NCI-H446 (cell line): ENCODE data around the gene SRPX.
A peak's percentile ranks its signal among the peaks of the same experiment; 100 is the strongest.

Experiments used
- DNase-seq, 2 experiments: peaks; one replicate each; lab custom pipeline; 2025; lab: John Stamatoyannopoulos, UW

SRPX gene

DNA sequence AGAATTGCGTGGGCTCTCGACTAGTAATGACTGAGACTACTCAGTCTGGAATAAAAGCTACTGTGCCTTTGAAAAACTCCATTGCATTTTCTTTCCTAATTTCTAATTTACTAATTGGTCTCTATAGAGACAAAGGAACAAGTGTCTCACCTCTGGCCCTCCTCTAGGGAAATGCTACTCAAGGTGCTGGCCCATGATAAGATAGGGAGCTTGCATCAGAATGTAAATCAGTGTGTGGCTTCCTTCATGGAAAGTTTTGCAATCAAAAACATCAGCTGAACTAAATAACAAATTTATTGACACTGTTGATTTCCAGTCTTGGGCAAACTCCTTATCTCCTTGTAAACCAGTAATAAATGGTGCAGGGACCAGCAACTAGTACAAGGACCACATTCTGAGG, 81.8 kb downstream of the SRPX start:
- DNase-seq: no peak

DNA sequence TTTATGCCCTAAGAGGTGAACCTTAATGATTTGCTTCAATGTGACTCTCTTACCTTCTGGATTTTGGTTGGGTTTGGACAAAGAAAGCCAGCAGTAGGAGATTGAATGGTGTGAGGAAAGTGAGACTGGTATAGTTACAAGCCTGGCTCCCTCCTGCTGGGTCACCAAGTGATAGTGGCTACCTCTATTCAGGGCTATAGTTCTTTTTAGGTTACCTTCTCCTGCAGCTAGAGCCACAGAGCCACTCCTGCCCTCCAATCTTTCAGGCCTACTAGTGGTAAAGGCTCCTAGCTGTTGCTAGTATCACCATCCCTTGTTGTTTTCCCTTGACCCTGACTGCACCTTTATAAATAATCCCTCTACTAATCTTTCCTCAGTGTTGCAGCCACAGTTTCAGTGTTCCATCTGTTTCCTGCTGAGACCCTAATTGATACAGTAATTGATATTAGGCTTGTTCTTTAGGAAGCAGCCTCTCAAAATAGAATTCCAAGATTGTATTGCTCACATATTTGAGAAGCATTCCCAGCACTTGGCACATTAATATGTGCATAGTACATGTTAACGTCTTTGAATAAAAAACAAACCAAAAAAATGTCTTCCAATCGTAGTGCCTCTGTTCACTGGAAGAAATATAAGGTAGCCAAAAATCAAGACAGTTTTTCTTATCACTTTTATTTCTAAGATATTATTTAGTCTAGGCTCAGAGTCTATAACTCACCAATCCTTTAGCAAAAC, 82.3 kb downstream of the SRPX start:
- no peak for DNase-seq

DNA sequence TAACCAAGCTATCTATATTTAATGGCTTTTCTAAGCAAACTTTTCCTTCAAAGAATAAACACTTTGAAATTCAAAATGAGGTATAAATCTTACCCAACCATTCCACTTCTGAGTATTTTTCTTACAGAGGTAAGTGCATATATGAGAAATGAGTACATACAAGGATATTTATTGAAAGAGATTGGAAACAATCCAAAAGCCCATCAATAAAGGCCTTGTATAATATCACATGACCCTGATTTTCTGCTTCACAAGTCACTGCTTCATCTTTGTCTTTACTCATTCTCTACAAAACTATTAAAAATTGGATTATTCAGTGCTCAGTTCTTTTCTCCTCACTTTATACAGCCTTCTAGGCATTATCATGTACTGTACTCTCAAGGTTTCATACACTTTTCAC, 91.3 kb downstream of the SRPX start:
- no peak for DNase-seq

- no peak for DNase-seq
Measured at GRCh38 chrX:38127961-38128360, 92.7 kb downstream of the SRPX start.

DNA sequence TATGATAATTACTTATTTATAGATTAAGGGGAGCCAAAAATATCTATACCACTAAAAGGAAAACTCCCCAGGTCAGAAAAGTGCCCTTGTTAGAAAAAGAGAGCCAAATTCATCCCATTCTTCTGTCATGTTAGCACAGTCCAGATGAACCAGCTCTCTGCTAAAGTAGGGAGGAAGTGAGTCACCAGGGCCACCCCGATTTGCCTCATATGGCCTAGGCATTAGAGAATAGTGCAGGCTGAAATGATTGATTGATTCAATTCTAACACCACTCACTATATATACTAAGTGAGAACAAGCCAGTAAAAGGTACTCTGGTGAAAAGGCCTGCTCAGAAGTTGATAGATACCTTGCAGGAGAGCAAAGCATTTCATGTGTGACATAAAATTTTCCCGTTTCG, 94.5 kb downstream of the SRPX start:
- no peak for DNase-seq

DNA sequence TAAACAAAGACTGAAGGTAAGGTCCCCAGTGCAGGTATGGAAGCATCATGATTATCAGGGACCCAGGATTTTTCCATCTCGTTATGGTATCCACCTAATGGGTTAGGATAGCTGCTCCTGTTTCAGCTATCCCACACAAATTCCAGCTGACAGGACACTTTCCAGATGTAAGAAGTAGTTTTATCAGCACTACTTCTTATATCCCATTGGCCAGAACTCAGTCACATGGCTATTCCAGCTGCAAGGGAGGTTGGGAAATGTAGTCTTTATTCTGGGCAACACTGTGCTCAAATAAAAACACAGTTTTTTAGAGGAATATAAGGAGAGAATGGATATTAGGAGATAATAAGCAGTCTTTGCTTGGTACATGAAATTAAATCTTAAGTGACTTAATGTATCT, 96.7 kb downstream of the SRPX start:
- no peak for DNase-seq

GRCh38 chrX:38117485-38117884, 103.2 kb downstream of the SRPX start:
- DNase-seq: peak; percentile 91 to 96

GRCh38 chrX:38116706-38117105, 104.0 kb downstream of the SRPX start:
- peak in 1 of 2 experiments; percentile 56 for DNase-seq

DNA sequence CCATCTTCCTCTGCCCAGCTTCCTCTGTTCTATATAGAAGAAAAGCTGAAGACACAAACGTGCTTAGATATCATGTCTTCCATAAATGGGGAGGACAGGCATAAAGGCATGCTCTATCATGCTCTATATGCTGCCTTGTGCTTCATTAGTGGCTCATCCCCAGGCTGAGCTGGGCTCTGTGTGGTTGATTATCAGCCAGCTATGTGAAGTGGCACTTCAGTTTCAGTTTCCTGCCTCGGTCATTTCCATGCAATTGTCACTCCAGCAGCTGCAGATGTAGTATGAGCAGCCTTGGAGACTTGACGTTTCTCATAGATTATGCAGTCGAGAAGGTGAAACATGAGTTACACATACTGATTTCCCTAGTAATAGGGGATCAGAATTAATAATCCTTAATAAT, 108.1 kb downstream of the SRPX start:
- no peak for DNase-seq

DNA sequence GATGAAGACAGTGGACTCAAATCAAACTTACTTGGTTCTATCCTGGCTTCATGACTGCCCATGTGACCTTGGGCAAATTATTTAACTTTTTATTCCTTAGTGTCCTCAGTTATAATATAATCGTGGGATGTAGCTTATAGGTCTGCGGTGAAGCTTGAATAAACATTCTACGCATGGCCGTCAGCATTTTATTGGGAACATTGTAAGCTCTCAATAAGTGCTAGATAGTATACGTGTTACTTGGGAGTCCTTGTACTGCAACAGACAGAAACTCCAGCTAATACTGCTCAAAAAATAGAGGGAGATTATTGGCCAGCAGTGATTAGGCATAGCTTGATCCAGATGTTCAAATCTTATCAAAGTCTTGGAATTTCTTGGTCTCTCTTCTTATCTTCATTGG, 109.5 kb downstream of the SRPX start:
- no peak for DNase-seq

- peak in 1 of 2 experiments; percentile 9 for DNase-seq
Measured at GRCh38 chrX:38110231-38110630, 110.4 kb downstream of the SRPX start.

- peak; percentile 65 to 80 for DNase-seq
Measured at GRCh38 chrX:38109042-38109898, 111.4 kb downstream of the SRPX start.

DNA sequence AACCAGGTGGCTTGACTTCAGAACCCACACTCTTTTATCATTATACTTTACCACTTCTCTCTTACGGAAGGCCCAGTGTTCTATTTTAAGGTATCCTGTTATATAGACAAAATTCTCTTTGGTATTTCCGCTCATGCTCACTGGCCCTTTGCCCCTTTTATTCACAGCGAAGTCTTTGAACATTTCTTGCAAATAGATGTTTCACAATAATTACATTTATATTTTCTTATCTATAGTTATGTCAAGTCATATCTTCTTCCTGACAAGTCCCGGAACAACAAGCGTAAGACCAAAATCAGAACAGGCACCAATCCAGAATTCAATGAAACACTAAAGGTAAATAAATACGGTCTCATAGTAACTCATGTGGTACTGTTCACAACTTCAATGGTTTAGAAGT, 112.3 kb downstream of the SRPX start:
- DNase-seq: no peak

- peak; percentile 65 to 82 for DNase-seq
Measured at GRCh38 chrX:38106991-38107655, 113.5 kb downstream of the SRPX start.

GRCh38 chrX:38105216-38105725, 115.4 kb downstream of the SRPX start:
- DNase-seq: no peak

GRCh38 chrX:38103857-38104812, 116.5 kb downstream of the SRPX start:
- no peak for DNase-seq

DNA sequence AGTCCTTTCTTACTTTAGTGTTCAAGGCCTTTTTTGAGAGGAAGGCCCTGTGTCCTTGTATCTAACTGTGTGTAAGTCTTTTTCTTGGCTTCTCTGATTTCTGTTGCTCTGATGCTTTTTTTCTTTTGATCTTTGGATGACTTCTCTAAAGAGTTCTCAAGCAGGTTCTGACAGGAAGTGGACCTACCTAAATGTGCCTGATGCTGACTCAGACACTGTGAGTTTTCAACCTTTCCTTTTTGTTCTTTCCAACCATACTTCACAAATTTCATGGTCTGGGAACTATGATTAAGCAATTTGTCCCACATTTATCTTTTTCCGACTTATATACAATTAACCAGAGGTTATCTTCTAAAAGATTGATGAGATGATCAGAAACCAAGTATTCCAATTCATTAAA, 117.8 kb downstream of the SRPX start:
- DNase-seq: no peak

DNA sequence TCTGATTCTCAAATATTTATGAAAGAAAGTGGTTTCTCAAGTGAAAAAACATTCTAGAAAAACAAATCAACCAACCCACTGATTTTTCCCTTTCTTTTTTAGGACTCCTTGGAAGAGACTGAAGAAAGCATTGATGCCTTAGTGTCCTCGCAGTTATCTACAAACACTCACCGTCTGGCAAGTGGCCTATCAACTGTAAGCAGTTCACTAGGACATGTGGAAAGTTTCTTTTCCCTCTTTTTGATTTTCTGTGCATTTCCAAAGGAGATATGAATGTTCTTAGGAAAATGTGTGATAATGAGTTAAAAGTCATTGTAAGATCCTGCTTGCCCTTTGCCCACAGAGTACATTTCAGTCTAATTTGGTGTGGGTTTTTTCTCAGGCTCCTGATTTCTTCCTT, 118.4 kb downstream of the SRPX start:
- no peak for DNase-seq

GRCh38 chrX:38099688-38100087, 121.0 kb downstream of the SRPX start:
- no peak for DNase-seq
